GM18505 (cell line): ENCODE measurements around the gene ADAMTS8.

Source experiments
- ATAC-seq: cut with Tn5 transposase; IDR thresholded peaks from one replicate; pipeline ENCODE4 v1.9.1; 2021; ENCODE audit not compliant: unreplicated experiment
- POLR2A ChIP-seq: IDR thresholded peaks from 4 replicates; pipeline ENCODE4 v1.6.1; 2011; ENCODE audit warnings: borderline replicate concordance; ENCODE audit not compliant: insufficient read depth, insufficient read length; ENCODE audit errors: extremely low read depth

The ADAMTS8 gene, protein sequence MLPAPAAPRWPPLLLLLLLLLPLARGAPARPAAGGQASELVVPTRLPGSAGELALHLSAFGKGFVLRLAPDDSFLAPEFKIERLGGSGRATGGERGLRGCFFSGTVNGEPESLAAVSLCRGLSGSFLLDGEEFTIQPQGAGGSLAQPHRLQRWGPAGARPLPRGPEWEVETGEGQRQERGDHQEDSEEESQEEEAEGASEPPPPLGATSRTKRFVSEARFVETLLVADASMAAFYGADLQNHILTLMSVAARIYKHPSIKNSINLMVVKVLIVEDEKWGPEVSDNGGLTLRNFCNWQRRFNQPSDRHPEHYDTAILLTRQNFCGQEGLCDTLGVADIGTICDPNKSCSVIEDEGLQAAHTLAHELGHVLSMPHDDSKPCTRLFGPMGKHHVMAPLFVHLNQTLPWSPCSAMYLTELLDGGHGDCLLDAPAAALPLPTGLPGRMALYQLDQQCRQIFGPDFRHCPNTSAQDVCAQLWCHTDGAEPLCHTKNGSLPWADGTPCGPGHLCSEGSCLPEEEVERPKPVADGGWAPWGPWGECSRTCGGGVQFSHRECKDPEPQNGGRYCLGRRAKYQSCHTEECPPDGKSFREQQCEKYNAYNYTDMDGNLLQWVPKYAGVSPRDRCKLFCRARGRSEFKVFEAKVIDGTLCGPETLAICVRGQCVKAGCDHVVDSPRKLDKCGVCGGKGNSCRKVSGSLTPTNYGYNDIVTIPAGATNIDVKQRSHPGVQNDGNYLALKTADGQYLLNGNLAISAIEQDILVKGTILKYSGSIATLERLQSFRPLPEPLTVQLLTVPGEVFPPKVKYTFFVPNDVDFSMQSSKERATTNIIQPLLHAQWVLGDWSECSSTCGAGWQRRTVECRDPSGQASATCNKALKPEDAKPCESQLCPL

DNA sequence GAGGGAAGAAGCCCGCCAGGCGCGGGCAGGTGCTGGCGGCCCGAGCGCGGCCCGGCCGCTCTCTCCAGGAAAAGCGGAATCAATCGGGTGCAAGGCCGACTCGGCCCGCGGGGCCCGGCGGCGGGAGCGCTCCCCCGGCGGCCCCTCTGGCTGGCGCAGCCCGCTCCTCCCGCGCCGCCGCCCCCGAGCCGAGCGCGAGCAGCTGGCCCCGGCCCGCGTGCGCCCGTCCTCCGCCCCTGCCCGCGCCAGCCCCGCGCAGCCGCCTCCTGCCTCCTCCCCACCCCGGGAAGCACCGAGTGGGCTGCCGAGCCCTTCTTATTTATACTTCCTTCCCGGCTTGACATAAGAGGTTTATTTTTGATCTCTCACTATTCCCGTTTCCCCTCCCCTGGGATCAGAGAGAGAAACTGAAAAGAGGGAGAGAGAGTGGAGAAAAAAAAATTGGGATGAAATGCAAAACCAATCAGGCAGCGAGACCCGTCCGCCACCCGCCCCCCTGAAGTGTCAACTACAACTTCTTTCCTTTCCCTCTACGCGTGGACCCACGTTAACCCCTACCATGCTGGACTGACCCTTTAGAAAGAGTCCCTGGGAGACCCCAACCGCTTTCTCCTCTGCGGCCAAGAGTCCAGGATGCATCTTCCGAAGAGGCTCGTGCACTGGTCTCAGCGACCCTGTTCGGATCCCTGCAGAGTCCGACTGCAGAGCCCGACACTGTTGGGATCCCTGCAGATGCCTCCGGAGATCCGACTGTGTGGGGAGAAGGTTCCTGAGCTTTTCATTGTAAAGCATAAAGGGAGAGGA is at the start of gene ADAMTS8:
TSS of gene ADAMTS8 (minus strand) at position 294 of the 804 bp plus-strand sequence. CDS start 323 bp downstream, outside the sequence.
- no peak for ATAC-seq
- TF ChIP-seq POLR2A: no peak

GRCh38 chr11:130477586-130478203 is 49.3 kb upstream of the ADAMTS8 start:
- no peak for TF ChIP-seq POLR2A
- ATAC-seq: no peak

GRCh38 chr11:130476922-130477491 is 48.6 kb upstream of the ADAMTS8 start:
- TF ChIP-seq POLR2A: no peak
- no peak for ATAC-seq

GRCh38 chr11:130476200-130476921 is 48.0 kb upstream of the ADAMTS8 start:
- ATAC-seq: no peak

GRCh38 chr11:130475426-130476053 is 47.1 kb upstream of the ADAMTS8 start:
- no peak for ATAC-seq

More at GRCh38 chr11:130476200-130476921, 48.0 kb upstream of the ADAMTS8 start:
- no peak for TF ChIP-seq POLR2A

DNA sequence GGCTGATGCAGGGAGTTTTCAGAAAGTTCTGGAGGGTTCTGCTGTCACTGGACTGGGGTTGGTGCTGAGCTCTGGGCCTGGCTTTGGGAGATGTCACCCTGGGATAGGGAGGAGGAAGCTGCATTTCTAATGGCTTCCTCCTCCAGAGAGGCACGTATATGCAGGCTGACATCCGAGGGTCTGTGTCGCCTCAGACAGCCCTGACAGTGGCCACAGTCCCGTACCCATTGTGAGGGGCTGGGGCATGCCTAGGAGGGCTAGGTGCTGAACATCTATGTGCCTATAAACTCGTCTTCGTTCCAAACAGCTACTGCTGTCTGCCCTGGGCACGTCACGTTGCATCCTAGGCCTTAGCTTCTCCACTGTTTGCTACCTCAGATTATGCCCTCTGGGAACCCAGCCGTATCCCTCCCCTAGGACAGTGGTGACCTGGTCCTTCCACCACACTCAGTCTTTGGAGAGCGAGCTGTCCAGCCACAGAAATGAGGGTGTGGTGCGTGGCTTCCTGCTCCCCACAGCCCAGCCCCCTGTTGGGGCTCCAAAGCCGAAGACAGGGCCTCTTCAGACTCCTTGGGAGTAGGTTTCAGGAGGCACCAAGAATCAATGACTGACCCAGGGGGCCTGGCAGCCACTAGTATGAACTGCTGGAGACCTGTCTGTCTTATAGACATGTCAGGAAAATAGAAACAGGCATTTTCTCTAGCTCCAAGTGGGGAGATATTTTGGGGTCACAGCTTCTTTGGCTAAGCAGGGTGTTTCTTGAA is 46.4 kb upstream of the ADAMTS8 start:
- no peak for TF ChIP-seq POLR2A
- ATAC-seq: no peak

More at GRCh38 chr11:130475426-130476053, 47.1 kb upstream of the ADAMTS8 start:
- no peak for TF ChIP-seq POLR2A

GRCh38 chr11:130473795-130474377 is 45.5 kb upstream of the ADAMTS8 start:
- no peak for ATAC-seq
- no peak for TF ChIP-seq POLR2A

DNA sequence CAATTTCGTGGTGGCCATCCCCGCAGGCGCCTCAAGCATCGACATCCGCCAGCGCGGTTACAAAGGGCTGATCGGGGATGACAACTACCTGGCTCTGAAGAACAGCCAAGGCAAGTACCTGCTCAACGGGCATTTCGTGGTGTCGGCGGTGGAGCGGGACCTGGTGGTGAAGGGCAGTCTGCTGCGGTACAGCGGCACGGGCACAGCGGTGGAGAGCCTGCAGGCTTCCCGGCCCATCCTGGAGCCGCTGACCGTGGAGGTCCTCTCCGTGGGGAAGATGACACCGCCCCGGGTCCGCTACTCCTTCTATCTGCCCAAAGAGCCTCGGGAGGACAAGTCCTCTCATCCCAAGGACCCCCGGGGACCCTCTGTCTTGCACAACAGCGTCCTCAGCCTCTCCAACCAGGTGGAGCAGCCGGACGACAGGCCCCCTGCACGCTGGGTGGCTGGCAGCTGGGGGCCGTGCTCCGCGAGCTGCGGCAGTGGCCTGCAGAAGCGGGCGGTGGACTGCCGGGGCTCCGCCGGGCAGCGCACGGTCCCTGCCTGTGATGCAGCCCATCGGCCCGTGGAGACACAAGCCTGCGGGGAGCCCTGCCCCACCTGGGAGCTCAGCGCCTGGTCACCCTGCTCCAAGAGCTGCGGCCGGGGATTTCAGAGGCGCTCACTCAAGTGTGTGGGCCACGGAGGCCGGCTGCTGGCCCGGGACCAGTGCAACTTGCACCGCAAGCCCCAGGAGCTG is 44.8 kb upstream of the ADAMTS8 start:
- ATAC-seq: no peak
- no peak for TF ChIP-seq POLR2A

- no peak for ATAC-seq
- TF ChIP-seq POLR2A: no peak
Observed at GRCh38 chr11:130472434-130472961, 44.1 kb upstream of the ADAMTS8 start.

DNA sequence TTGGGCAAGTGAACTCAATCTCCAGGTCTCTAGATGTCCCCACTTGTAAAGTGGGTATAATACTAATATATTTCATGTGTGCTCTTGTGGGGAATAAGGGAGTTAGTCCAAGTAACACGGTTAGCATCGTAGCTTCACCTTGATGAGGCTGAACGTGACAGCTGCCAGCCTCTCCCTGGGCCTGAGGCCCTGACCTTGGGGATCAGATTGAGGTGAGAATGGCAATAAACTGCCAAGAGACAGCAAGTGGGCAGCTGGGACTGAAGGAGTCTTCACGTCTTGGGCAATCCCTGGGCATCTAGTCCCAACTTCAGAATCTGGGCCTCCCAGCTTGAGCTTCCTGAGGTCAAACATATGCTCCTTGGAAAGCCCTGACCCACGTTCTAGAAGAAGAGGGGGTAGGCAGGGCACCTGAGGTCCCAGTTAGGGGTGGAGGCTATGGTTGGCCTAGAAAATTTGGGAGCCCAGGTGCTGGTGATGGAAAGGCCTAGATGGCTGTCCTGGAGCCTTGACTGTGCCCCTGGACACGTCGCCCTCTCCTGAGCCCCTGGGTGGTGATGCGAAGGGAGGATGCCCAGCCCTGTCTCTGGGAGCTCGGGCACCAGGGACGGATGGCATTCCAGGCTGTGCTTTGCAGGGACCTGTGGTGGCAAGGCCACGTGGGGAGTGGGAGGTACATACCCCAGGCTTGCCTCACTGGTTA is 43.5 kb upstream of the ADAMTS8 start:
- no peak for TF ChIP-seq POLR2A
- no peak for ATAC-seq
